Measurements from ENCODE around the gene LRBA. TPM values are rescaled to one million over a fixed set of nuclear protein-coding genes. Genes with fewer than 3 reads are reported as not detected.

LRBA gene
- polyA plus RNA-seq, 1 of the 3 experiments (the other 2 are of a cell fraction) = 11.4 TPM

- Histone ChIP-seq H3F3A (replicated peaks; ENCODE audit: insufficient read depth) (peaks cover 27% of the 10 kb centered on the region), H4K20me1 (ENCODE audit: insufficient read depth) (no peaks in the 10 kb centered on the region), H3K36me3 (replicated peaks in 1 of 2; ENCODE audit: control insufficient read depth in 1 of 2, insufficient read depth in 2 of 2, low read length in 1 of 2) (peaks cover 0 to 6% of the 10 kb centered on the region in 2 experiments), H3K4me1 (ENCODE audit: control insufficient read depth in 1 of 2, insufficient read depth in 2 of 2, low read depth in 1 of 2, low read length in 1 of 2) (peaks cover 16 to 22% of the 10 kb centered on the region in 2 experiments; a peak in 2 of 4 replicates), H3K79me2 (ENCODE audit: insufficient read depth) (no peaks in the 10 kb centered on the region), H3K9me2 (no peaks in the 10 kb centered on the region), H3K9ac (peak overlapping the region; percentile 45; the same call in 1 of the 2 replicates), H3K27ac (ENCODE audit: low read depth in 2 of 2, low read length in 1 of 2) (peak overlapping the region; percentile 14 to 83; a peak in 3 of 4 replicates), H3K4me3 (ENCODE audit: low read depth in 2 of 2, low read length in 1 of 2) (peak overlapping the region in 1 of 2 experiments; percentile 27; a peak in 2 of 4 replicates), H3K4me2 (peak overlapping the region; percentile 69), H2AFZ (ENCODE audit: low read depth) (no peak overlapping the region; the same call in 1 of the 2 replicates), H3K9me3 (no peaks in the 10 kb centered on the region), H3K27me3 (ENCODE audit: insufficient read depth) (no peaks in the 10 kb centered on the region)
- DNase-seq = no peak
- CTCF ChIA-PET = interaction anchor here (1.0 to 2.6 kb wide), 4 partner anchors 17 to 635 kb away, joined by 3 to 14 read pairs (median 4); no protein-coding TSS in a partner anchor
- POLR2A ChIA-PET = no interaction called here
- TF ChIP-seq TEAD4 (IDR thresholded peaks at IDR 0.05; ENCODE audit: borderline replicate concordance, insufficient read depth) = no peak
- TF ChIP-seq JUND (IDR thresholded peaks at IDR 0.05) = no peak
- no peak for TF ChIP-seq FOSL2 (IDR thresholded peaks at IDR 0.05; ENCODE audit: borderline replicate concordance, low read depth)
- no peak for TF ChIP-seq GATA2 (CRISPR knock-in tag; IDR thresholded peaks at IDR 0.05)
- TF ChIP-seq CTCF (IDR thresholded peaks at IDR 0.05) = no peak
- TF ChIP-seq TAF1 (IDR thresholded peaks at IDR 0.05; ENCODE audit: borderline replicate concordance, low read depth, low read length) = no peak
- TF ChIP-seq GABPA (IDR thresholded peaks at IDR 0.05; ENCODE audit: low read depth) = no peak
- TF ChIP-seq PBX3 (IDR thresholded peaks at IDR 0.05) = no peak
- TF ChIP-seq IRF3 (IDR thresholded peaks at IDR 0.05; ENCODE audit: low read depth, low read length) = no peak
- TF ChIP-seq RAD21 (IDR thresholded peaks at IDR 0.05; ENCODE audit: low read length) = no peak
- no peak for TF ChIP-seq RFX5 (IDR thresholded peaks at IDR 0.05; ENCODE audit: low read length)
- no peak for TF ChIP-seq SIN3A (IDR thresholded peaks at IDR 0.05; ENCODE audit: borderline replicate concordance, low read depth, low read length)
- TF ChIP-seq ELF1 (IDR thresholded peaks at IDR 0.05) = no peak
- TF ChIP-seq FOXM1 (IDR thresholded peaks at IDR 0.05; ENCODE audit: low read depth) = no peak
- no peak for TF ChIP-seq MAX (IDR thresholded peaks at IDR 0.05; ENCODE audit: low read depth)
- TF ChIP-seq POLR2AphosphoS5 (IDR thresholded peaks at IDR 0.05; ENCODE audit: low read depth, low read length) = no peak
- TF ChIP-seq RCOR1 (IDR thresholded peaks at IDR 0.05; ENCODE audit: low read length) = no peak
- TF ChIP-seq NRF1 (IDR thresholded peaks at IDR 0.05; ENCODE audit: low read depth, low read length) = no peak
- WGBS (ENCODE audit: low lambda C conversion rate) = 97% methylated on average over 8 of the region's 8 CpGs
These were observed 734.1 kb downstream of the LRBA start for GRCh38 chr4:150280975-150281374.

Measured in SK-N-SH (cell line).